KG1 (cell line): ENCODE results near the gene DTX1.
A peak's percentile ranks its signal among the peaks of the same experiment; 100 is the strongest.

Experiments
- DNase-seq: peaks from one replicate; lab custom pipeline; 2025; lab: John Stamatoyannopoulos, UW

The DTX1 gene

GRCh38 chr12:113056631-113057488 lies at the start of gene DTX1:
Gene DTX1, plus strand, starts transcription at chr12:113056730. Its CDS starts 1,463 bp downstream, at chr12:113058193.
- DNase-seq = no peak

DNA sequence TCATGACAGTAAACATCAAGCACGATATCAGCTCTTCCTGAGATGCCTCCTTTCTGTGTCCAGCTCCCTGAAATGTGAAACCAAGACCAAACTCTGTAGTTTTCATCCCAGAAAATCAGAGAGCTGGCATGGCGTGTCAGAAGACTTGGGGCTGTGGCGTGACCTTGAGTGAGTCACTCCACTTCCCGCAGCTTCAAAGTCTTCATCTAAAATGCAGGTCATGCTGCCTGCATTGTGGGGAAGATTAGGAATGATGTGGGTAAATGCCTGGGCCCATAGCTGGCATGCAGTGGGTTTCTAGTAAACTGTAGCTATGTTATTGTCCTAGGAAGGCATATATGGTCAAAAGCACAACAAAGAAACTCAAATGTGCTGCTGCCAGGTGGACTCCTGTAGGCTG lies 49.4 kb upstream of the DTX1 start:
- no peak for DNase-seq

GRCh38 chr12:113010701-113011100 lies 45.8 kb upstream of the DTX1 start:
- no peak for DNase-seq

- no peak for DNase-seq
These were observed 42.0 kb upstream of the DTX1 start for GRCh38 chr12:113014565-113014964.

GRCh38 chr12:113016796-113017195 lies 39.7 kb upstream of the DTX1 start:
- DNase-seq = no peak

GRCh38 chr12:113019025-113019424 lies 37.5 kb upstream of the DTX1 start:
- no peak for DNase-seq

GRCh38 chr12:113021500-113021899 lies 35.0 kb upstream of the DTX1 start:
- no peak for DNase-seq

GRCh38 chr12:113022563-113023297 lies 33.8 kb upstream of the DTX1 start:
- DNase-seq = no peak

DNA sequence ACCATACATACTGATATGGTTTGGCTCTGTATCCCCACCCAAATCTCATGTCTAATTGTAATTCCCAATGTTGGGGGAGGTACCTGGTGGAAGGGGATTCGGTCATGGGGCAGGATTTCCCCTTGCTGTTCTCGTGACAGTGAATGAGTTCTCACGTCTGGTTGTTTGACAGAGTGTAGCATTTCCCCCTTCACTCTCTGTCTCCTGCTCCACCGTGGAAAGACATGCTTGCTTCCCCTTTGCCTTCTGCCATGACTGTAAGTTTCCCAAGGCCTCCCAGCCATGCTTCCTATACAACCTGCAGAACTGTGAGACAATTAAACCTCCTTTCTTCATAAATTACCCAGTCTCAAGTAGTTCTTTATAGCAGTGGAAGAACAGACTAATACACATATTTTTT lies 28.8 kb upstream of the DTX1 start:
- DNase-seq = no peak

- DNase-seq = no peak
These were observed 25.5 kb upstream of the DTX1 start for GRCh38 chr12:113030875-113031525.

DNA sequence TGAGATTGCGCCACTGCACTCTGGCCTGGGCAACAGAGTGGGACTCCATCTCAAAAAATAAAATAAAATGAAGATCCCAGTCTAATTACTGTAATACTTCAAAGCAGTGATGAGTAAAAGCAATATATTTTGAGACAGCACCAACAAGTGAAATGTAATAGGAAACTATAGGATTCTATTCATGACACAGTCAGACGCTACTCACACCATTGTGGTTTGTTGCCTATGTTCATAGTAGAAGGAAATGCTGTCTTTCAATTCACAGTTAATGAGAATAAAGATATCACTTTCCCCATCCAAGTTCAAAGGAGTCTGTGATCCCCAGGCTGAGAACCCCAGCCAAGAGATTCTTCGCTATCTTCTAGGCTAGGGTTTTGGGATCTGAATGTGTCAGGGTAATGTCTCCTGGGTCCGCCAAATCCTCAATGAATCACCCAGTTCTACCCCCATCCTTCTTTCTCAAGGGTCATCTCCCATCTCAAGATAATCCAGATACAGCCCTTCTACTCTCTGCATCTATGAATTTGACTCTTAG lies 16.6 kb upstream of the DTX1 start:
- no peak for DNase-seq

- DNase-seq = no peak
These were observed 15.8 kb upstream of the DTX1 start for GRCh38 chr12:113040722-113041171.

GRCh38 chr12:113041560-113041959 lies 15.0 kb upstream of the DTX1 start:
- no peak for DNase-seq

GRCh38 chr12:113043240-113043639 lies 13.3 kb upstream of the DTX1 start:
- DNase-seq = no peak

GRCh38 chr12:113044516-113044915 lies 12.0 kb upstream of the DTX1 start:
- DNase-seq = no peak

- peak; percentile 35 for DNase-seq
These were observed 7.8 kb upstream of the DTX1 start for GRCh38 chr12:113048716-113049127.

DNA sequence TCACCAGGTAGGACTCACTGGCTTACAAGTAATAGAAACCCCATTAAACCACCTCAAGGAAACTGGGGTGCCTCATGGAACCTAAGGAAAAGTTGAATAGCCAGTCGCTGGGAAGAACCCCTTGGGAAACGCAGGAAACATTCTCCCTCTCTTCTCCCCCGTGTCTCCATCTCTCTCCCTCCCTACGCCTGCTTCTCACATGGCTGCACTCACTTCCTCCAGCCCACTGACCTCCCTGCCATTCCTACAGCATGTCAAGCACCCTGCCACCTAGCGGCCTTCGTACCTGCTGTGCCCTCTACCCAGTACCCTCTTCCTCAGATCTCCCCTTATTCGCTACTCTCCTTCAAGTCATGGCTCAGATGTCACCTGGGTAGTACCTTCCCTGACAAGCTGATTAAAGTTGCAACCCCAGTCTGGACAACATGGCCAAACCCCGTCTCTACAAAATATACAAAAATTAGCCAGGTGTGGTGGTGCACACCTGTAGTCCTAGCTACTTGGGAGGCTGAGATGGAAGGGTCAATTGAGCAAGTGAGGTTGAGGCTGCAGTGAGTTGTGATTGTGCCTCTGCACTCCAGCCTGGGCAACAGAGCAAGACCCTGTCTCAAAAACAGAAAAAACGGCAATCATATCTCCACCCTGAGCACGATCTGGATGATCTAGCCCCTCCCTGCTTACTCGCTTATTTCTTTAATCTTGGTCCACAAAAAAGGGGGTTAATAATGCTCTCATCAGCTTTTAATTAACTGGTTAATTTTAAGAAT lies 6.4 kb upstream of the DTX1 start:
- DNase-seq = no peak

DNA sequence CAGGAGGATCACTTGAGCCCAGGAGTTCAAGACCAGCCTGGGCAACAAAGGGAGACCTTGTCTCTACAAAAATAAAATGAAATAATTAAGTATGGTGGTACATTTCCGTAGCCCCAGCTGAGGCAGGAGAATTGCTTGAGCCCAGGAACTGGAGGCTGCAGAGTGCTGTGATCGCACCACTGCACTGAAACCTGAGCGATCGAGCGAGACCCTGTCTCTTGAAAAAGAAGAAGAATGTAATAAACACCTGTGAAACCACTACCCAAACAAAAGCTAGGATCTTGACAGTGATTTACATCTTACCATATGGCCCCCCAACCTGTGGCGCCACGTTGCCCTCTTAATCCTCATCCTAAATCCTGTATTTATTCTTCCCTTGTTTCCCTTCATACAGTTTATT lies 5.7 kb upstream of the DTX1 start:
- DNase-seq = no peak

GRCh38 chr12:113051759-113052158 lies 4.8 kb upstream of the DTX1 start:
- no peak for DNase-seq

GRCh38 chr12:113052326-113052725 lies 4.2 kb upstream of the DTX1 start:
- no peak for DNase-seq

GRCh38 chr12:113054948-113055486 lies 1.5 kb upstream of the DTX1 start:
- DNase-seq = no peak
